PC-9 (cell line): ENCODE measurements around the gene MYDGF.

Experiments used
- EZH2 ChIP-seq: fragments of 200-600 bp; sonication (generic); IDR thresholded peaks from 2 replicates; pipeline ENCODE4 v1.8.0; 2017; ENCODE audit warnings: antibody characterized with exemption, low read depth
- TF ChIP-seq, protein P1 (sequence below): fragments of 200-600 bp; sonication (generic); conservative IDR thresholded peaks from 2 replicates; pipeline ENCODE4 v1.6.1; 2017; ENCODE audit warnings: mixed run types, antibody characterized with exemption, mild to moderate bottlenecking, moderate library complexity

DNA sequence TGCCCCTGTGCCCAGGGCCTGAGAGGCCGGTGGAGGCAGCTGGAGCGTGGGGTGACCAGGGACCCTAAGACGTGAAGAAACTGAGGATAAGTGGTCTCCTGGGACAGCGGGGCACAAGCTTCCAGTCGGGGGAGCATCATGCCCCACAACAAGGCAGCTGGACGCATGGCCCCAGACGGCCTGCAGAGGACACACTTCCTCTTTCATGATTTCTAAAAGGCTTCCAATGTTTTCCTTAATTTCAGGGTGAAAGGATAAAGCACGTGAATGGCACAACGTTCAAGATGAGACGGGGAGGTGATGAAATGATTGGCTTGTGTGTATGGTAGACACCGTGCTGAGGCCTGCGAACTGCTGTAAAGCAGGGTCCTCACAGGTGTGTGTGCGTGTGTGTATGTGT, 20.2 kb upstream of the MYDGF start:
- TF ChIP-seq, protein P1, sequence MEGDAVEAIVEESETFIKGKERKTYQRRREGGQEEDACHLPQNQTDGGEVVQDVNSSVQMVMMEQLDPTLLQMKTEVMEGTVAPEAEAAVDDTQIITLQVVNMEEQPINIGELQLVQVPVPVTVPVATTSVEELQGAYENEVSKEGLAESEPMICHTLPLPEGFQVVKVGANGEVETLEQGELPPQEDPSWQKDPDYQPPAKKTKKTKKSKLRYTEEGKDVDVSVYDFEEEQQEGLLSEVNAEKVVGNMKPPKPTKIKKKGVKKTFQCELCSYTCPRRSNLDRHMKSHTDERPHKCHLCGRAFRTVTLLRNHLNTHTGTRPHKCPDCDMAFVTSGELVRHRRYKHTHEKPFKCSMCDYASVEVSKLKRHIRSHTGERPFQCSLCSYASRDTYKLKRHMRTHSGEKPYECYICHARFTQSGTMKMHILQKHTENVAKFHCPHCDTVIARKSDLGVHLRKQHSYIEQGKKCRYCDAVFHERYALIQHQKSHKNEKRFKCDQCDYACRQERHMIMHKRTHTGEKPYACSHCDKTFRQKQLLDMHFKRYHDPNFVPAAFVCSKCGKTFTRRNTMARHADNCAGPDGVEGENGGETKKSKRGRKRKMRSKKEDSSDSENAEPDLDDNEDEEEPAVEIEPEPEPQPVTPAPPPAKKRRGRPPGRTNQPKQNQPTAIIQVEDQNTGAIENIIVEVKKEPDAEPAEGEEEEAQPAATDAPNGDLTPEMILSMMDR: no peak
- TF ChIP-seq EZH2: no peak
